ENCODE measurements around the gene VAMP2. TPM values are rescaled to one million over a fixed set of nuclear protein-coding genes. Genes with fewer than 3 reads are reported as not detected.
A peak's percentile ranks its signal among the peaks of the same experiment; 100 is the strongest.

The VAMP2 gene
- total and polyA plus RNA-seq, 2 of the 4 experiments (the other 2 are of a cell fraction): 2.3 to 33.3 TPM

GRCh38 chr17:8147141-8147804 lies 15.5 kb downstream of the VAMP2 start:
- H3K9me3 ChIP-seq (ENCODE audit: control insufficient read depth, insufficient read depth, low read length): no peaks in the 10 kb centered on the region
- BruUV-seq (replicated peaks): no TSS peak
- H3K14ac ChIP-seq (replicated peaks; ENCODE audit: low read depth, low read length): no peak overlapping the region
- H3K4me1 ChIP-seq (ENCODE audit: control insufficient read depth, insufficient read depth, low read length): peaks cover 5% of the 10 kb centered on the region
- H2AFZ ChIP-seq (replicated peaks; ENCODE audit: low read length, poor library complexity): no peak overlapping the region
- H2BK120ac ChIP-seq (ENCODE audit: low read depth, low read length): no peak overlapping the region
- no peak overlapping the region for H3K4me3 ChIP-seq (ENCODE audit: insufficient read depth, low read depth, low read length)
- no peak overlapping the region for H2BK20ac ChIP-seq (ENCODE audit: low read depth, low read length)
- H3K4ac ChIP-seq (ENCODE audit: low read depth, low read length): no peak overlapping the region
- in situ Hi-C loops (cut with MboI; ENCODE audit: low sequenced_read_pairs) (no loop called here), dilution Hi-C loops (cut with HindIII; ENCODE audit: low sequenced_read_pairs, unreplicated experiment) (no loop called here), intact Hi-C loops (cut with micrococcal nuclease) (no loop called here)
- H4K91ac ChIP-seq (ENCODE audit: insufficient read depth, low read depth, low read length): no peak overlapping the region
- no peak overlapping the region for H3K4me2 ChIP-seq (ENCODE audit: low read depth, low read length)
- H3K36me3 ChIP-seq (ENCODE audit: control insufficient read depth, insufficient read depth, low read length): peaks cover 59% of the 10 kb centered on the region
- CTCF ChIA-PET: interaction anchor here (0.5 to 0.6 kb wide), 2 partner anchors 27 to 461 kb away, joined by 3 to 5 read pairs; no protein-coding TSS in a partner anchor
- H4K20me1 ChIP-seq (ENCODE audit: insufficient read depth, low read length): peaks cover 5% of the 10 kb centered on the region
- H4K8ac ChIP-seq (ENCODE audit: low read depth in 2 of 2, low read length in 2 of 2): no peak overlapping the region
- WGBS, 2 experiments (ENCODE audit: extremely low coverage in 2 of 2, insufficient read length in 1 of 2): 97% methylated on average over 14 of the region's 26 CpGs; no CpG with 5 or more reads in 1 of the 2 experiments
- H2BK15ac ChIP-seq (ENCODE audit: low read depth, low read length): no peak overlapping the region
- H3K18ac ChIP-seq (ENCODE audit: low read depth, low read length): no peak overlapping the region
- peaks cover 3 to 13% of the 10 kb centered on the region in 2 experiments; a peak in 2 of 4 replicates for H3K79me1 ChIP-seq (ENCODE audit: low read depth in 1 of 2, low read length in 2 of 2)
- no peaks in the 10 kb centered on the region for H3K27me3 ChIP-seq (ENCODE audit: control insufficient read depth, insufficient read depth, low read length)
- H2AK5ac ChIP-seq (ENCODE audit: low read depth, low read length): no peak overlapping the region
- H2AK9ac ChIP-seq (replicated peaks; ENCODE audit: low read depth, low read length, poor library complexity): peak overlapping the region; percentile 55
- H3K56ac ChIP-seq (ENCODE audit: extremely low read depth, insufficient read depth, low read length): no peak overlapping the region
- DNase-seq: no peak
- H3K23ac ChIP-seq (ENCODE audit: low read depth, low read length): no peak overlapping the region
- peaks cover 5% of the 10 kb centered on the region; the same call in 1 of the 2 replicates for H3K9me1 ChIP-seq (ENCODE audit: insufficient read depth, low read length)
- POLR2A ChIA-PET (ENCODE audit: unreplicated experiment): no interaction called here
- no peak overlapping the region for H4K5ac ChIP-seq (ENCODE audit: low read depth, low read length)
- H3K9ac ChIP-seq (ENCODE audit: low read depth, low read length): no peak overlapping the region
- no peak for ATAC-seq (ENCODE audit: low read depth)
- no peak overlapping the region for H3K27ac ChIP-seq (ENCODE audit: insufficient read depth, low read length)
- no peak overlapping the region for H2BK5ac ChIP-seq (ENCODE audit: low read depth, low read length, poor library complexity, severe bottlenecking)
- TF ChIP-seq FOS (IDR thresholded peaks at IDR 0.05; ENCODE audit: low read depth, low read length) (no peak), POLR2A (IDR thresholded peaks at IDR 0.05; ENCODE audit: low read depth, low read length) (peak; percentile 30; the same call in 1 of the 2 replicates)
